GM23338 (cell line): ENCODE data around the gene SRSF12. TPM values are rescaled to one million over a fixed set of nuclear protein-coding genes. Genes with fewer than 3 reads are reported as not detected.

Experiments used
- ATAC-seq: fragments of 200-7000 bp; cut with Tn5 transposase; 3 replicates; pipeline ENCODE4 v1.9.1; 2020
- DNase-seq: peaks from one replicate; pipeline ENCODE4 v3.0.0-alpha.2; 2015; ENCODE audit warnings: low spot score
- H2AFZ ChIP-seq: fragments of 200-600 bp; sonication (generic); 2 replicates; pipeline ENCODE4 v1.8.0; 2016; ENCODE audit warnings: antibody characterized with exemption, mild to moderate bottlenecking, moderate library complexity
- H3F3A ChIP-seq: fragments of 200-600 bp; sonication (generic); replicated peaks from 2 replicates; pipeline ENCODE4 v1.8.0; 2017; ENCODE audit warnings: antibody characterized with exemption, mixed run types, low read depth
- H3K27ac ChIP-seq: fragments of 200-600 bp; sonication (generic); 2 replicates; pipeline ENCODE4 v1.6.1; 2016; ENCODE audit warnings: low read depth
- H3K27me3 ChIP-seq: fragments of 200-600 bp; sonication (generic); 2 replicates; pipeline ENCODE4 v1.8.0; 2016; ENCODE audit warnings: mild to moderate bottlenecking, mixed run types, moderate library complexity; ENCODE audit not compliant: insufficient read depth
- H3K36me3 ChIP-seq: fragments of 200-600 bp; sonication (generic); 2 replicates; pipeline ENCODE4 v1.8.0; 2016; ENCODE audit warnings: mild to moderate bottlenecking; ENCODE audit not compliant: insufficient read depth
- H3K4me1 ChIP-seq: fragments of 200-600 bp; sonication (generic); 2 replicates; pipeline ENCODE4 v1.8.0; 2016; ENCODE audit warnings: mild to moderate bottlenecking, moderate library complexity; ENCODE audit not compliant: insufficient read depth
- H3K4me2 ChIP-seq: fragments of 200-600 bp; sonication (generic); 2 replicates; pipeline ENCODE4 v1.7.1; 2017; ENCODE audit warnings: mixed run types
- H3K4me3 ChIP-seq: fragments of 200-600 bp; sonication (generic); 2 replicates; pipeline ENCODE4 v1.6.1; 2016; ENCODE audit warnings: mixed run types
- H3K79me2 ChIP-seq: fragments of 200-600 bp; sonication (generic); replicated peaks from 2 replicates; pipeline ENCODE4 v1.8.0; 2017; ENCODE audit warnings: mild to moderate bottlenecking; ENCODE audit not compliant: insufficient read depth
- H3K9me2 ChIP-seq: fragments of 200-600 bp; sonication (generic); 2 replicates; pipeline ENCODE4 v1.8.0; 2017; ENCODE audit not compliant: insufficient read depth
- H4K20me1 ChIP-seq: fragments of 200-600 bp; sonication (generic); replicated peaks from 2 replicates; pipeline ENCODE4 v1.8.0; 2017; ENCODE audit warnings: mild to moderate bottlenecking; ENCODE audit not compliant: insufficient read depth
- H3K27ac Mint-ChIP-seq: 2 replicates; pipeline ENCODE4 v1.8.0; 2020; ENCODE audit warnings: inconsistent platforms, mild to moderate bottlenecking, moderate library complexity, mixed read lengths
- H3K27me3 Mint-ChIP-seq: 3 replicates; pipeline ENCODE4 v1.8.0; 2022; ENCODE audit warnings: low read depth, mild to moderate bottlenecking, moderate library complexity, mixed read lengths, inconsistent platforms; ENCODE audit not compliant: insufficient read depth, poor library complexity
- H3K36me3 Mint-ChIP-seq: 3 replicates; pipeline ENCODE4 v1.8.0; 2021; ENCODE audit warnings: low read depth, mild to moderate bottlenecking, inconsistent platforms, moderate library complexity, mixed read lengths
- H3K4me1 Mint-ChIP-seq: 3 replicates; pipeline ENCODE4 v1.8.0; 2020; ENCODE audit warnings: mild to moderate bottlenecking, inconsistent platforms, mixed read lengths
- H3K4me3 Mint-ChIP-seq: 3 replicates; pipeline ENCODE4 v1.8.0; 2021; ENCODE audit warnings: moderate library complexity, mild to moderate bottlenecking, inconsistent platforms, mixed read lengths
- H3K9me3 Mint-ChIP-seq: 3 replicates; pipeline ENCODE4 v1.8.0; 2020; ENCODE audit warnings: moderate library complexity, mild to moderate bottlenecking, inconsistent platforms, mixed read lengths
- CREB1 ChIP-seq: fragments of 250-450 bp; sonication (Bioruptor Pico); IDR thresholded peaks from 2 replicates; pipeline ENCODE4 v1.5.0; 2020; ENCODE audit warnings: low read depth, mild to moderate bottlenecking, moderate library complexity
- CTCF ChIP-seq, 2 experiments: fragments of 200-600 bp in 1 of 2; sonication (generic) in 1 of 2; conservative IDR thresholded peaks; 2 replicates each; pipeline versions ENCODE4 v1.5.1 to v1.6.1; 2016 to 2017; ENCODE audit warnings: antibody characterized with exemption in 2 of 2, low read depth in 2 of 2, mild to moderate bottlenecking in 2 of 2, moderate library complexity in 1 of 2
- EZH2phosphoT487 ChIP-seq: fragments of 200-600 bp; sonication (generic); IDR thresholded peaks from one replicate; pipeline ENCODE4 v1.8.1; 2018; ENCODE audit warnings: antibody characterized with exemption; ENCODE audit not compliant: unreplicated experiment
- REST ChIP-seq: IDR thresholded peaks from one replicate; pipeline ENCODE4 v1.6.1; 2018; ENCODE audit warnings: antibody characterized with exemption; ENCODE audit not compliant: unreplicated experiment
- STAT1 ChIP-seq: IDR thresholded peaks from one replicate; pipeline ENCODE4 v1.6.1; 2016; ENCODE audit warnings: antibody characterized with exemption; ENCODE audit not compliant: unreplicated experiment
- ZNF114 ChIP-seq: fragments of 250-450 bp; sonication (Bioruptor Pico); IDR thresholded peaks from 2 replicates; pipeline ENCODE4 v1.5.0; 2020; ENCODE audit warnings: mild to moderate bottlenecking, moderate library complexity
- ZNF331 ChIP-seq: fragments of 250-450 bp; sonication (Bioruptor Pico); IDR thresholded peaks from 2 replicates; pipeline ENCODE4 v1.5.0; 2020; ENCODE audit warnings: low read depth, mild to moderate bottlenecking, moderate library complexity
- polyA plus RNA-seq: library from polyadenylated mRNA; unstranded; fragments of >200 nt; fragmentation: Nextera tagmentation; extraction: Ambion mirVana; gene quantifications from 2 replicates; pipeline ENCODE4 v1.2.1, GENCODE V29; 2016
- total RNA-seq: library from RNA; depleted of rRNA; stranded (reverse); fragments of >200 nt; shearing (Covaris generic); gene quantifications from 2 replicates; pipeline ENCODE4 v1.2.3, GENCODE V29; 2014
- TF ChIP-seq, protein P1 (sequence below): fragments of 250-450 bp; sonication (Bioruptor Pico); IDR thresholded peaks from 2 replicates; pipeline ENCODE4 v1.5.0; 2020; ENCODE audit warnings: mild to moderate bottlenecking, moderate library complexity

SRSF12 gene
- total and polyA plus RNA-seq, 2 experiments from 2014 or later = 3.6 TPM

DNA sequence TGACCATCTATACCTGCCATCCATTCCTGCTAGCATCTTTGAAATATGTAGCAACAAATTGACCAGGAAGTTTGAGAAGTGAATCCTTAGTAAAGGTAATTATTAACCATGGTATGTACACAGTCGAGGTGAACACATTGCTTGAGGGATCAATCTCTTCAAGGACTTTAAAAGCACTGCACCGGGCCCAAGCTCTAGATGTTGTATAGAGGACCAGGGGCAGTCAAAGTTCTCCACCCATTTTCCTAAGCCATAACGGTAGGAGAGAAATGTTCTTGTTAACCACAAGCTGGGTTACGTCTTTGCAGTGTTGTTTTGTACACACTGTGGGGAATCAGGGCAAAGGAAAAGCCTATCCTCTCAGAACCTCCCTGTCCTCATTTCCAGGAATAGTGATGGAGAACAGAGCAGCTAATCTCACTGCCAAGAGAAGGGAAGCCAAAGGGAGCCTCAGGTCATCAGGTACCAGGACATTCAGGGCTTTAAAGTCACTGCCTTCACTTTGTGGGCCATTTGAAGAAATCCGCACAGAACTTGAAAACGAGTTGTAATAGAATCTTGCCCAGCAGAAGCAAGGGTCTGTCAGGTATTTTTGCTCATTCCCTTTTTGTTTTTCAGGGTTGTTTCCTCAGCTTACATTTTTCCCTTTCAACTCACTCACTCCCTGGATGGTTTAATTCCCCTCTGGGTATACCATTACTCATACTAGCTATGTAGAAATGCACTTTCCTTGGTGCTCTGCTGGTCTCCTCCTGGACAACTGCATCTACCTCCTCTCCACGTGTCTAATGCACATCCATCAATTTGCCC lies 22.7 kb upstream of the SRSF12 start:
- H3K4me3 ChIP-seq = no peak overlapping the region
- no peaks in the 10 kb centered on the region for H3K79me2 ChIP-seq
- no peaks in the 10 kb centered on the region for H3F3A ChIP-seq
- TF ChIP-seq, protein P1, sequence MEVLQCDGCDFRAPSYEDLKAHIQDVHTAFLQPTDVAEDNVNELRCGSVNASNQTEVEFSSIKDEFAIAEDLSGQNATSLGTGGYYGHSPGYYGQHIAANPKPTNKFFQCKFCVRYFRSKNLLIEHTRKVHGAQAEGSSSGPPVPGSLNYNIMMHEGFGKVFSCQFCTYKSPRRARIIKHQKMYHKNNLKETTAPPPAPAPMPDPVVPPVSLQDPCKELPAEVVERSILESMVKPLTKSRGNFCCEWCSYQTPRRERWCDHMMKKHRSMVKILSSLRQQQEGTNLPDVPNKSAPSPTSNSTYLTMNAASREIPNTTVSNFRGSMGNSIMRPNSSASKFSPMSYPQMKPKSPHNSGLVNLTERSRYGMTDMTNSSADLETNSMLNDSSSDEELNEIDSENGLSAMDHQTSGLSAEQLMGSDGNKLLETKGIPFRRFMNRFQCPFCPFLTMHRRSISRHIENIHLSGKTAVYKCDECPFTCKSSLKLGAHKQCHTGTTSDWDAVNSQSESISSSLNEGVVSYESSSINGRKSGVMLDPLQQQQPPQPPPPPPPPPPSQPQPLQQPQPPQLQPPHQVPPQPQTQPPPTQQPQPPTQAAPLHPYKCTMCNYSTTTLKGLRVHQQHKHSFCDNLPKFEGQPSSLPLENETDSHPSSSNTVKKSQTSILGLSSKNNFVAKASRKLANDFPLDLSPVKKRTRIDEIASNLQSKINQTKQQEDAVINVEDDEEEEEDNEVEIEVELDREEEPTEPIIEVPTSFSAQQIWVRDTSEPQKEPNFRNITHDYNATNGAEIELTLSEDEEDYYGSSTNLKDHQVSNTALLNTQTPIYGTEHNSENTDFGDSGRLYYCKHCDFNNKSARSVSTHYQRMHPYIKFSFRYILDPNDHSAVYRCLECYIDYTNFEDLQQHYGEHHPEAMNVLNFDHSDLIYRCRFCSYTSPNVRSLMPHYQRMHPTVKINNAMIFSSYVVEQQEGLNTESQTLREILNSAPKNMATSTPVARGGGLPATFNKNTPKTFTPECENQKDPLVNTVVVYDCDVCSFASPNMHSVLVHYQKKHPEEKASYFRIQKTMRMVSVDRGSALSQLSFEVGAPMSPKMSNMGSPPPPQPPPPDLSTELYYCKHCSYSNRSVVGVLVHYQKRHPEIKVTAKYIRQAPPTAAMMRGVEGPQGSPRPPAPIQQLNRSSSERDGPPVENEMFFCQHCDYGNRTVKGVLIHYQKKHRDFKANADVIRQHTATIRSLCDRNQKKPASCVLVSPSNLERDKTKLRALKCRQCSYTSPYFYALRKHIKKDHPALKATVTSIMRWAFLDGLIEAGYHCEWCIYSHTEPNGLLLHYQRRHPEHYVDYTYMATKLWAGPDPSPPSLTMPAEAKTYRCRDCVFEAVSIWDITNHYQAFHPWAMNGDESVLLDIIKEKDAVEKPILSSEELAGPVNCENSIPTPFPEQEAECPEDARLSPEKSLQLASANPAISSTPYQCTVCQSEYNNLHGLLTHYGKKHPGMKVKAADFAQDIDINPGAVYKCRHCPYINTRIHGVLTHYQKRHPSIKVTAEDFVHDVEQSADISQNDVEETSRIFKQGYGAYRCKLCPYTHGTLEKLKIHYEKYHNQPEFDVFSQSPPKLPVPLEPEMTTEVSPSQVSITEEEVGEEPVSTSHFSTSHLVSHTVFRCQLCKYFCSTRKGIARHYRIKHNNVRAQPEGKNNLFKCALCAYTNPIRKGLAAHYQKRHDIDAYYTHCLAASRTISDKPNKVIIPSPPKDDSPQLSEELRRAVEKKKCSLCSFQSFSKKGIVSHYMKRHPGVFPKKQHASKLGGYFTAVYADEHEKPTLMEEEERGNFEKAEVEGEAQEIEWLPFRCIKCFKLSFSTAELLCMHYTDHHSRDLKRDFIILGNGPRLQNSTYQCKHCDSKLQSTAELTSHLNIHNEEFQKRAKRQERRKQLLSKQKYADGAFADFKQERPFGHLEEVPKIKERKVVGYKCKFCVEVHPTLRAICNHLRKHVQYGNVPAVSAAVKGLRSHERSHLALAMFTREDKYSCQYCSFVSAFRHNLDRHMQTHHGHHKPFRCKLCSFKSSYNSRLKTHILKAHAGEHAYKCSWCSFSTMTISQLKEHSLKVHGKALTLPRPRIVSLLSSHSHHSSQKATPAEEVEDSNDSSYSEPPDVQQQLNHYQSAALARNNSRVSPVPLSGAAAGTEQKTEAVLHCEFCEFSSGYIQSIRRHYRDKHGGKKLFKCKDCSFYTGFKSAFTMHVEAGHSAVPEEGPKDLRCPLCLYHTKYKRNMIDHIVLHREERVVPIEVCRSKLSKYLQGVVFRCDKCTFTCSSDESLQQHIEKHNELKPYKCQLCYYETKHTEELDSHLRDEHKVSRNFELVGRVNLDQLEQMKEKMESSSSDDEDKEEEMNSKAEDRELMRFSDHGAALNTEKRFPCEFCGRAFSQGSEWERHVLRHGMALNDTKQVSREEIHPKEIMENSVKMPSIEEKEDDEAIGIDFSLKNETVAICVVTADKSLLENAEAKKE = no peak
- TF ChIP-seq CTCF (conservative IDR thresholded peaks at IDR 0.05; ENCODE audit: low read depth in 2 of 2) = no peak
- TF ChIP-seq ZNF331 (CRISPR knock-in tag) = no peak
- TF ChIP-seq EZH2phosphoT487 = no peak
- TF ChIP-seq REST = no peak
- no peak for TF ChIP-seq ZNF114 (CRISPR knock-in tag)
- no peak for TF ChIP-seq STAT1
- no peak for TF ChIP-seq CREB1
- H3K4me1 ChIP-seq = peaks cover 8% of the 10 kb centered on the region
- H3K27me3 ChIP-seq = peaks cover 96% of the 10 kb centered on the region
- no peak overlapping the region for H2AFZ ChIP-seq
- Mint-ChIP-seq H3K9me3 (no peaks in the 10 kb centered on the region), H3K4me1 (peaks cover 5% of the 10 kb centered on the region), H3K27me3 (peaks cover 12% of the 10 kb centered on the region), H3K4me3 (no peak overlapping the region), H3K36me3 (no peaks in the 10 kb centered on the region), H3K27ac (no peak overlapping the region)
- no peak overlapping the region for H3K27ac ChIP-seq
- no peak for DNase-seq
- no peak overlapping the region for H3K4me2 ChIP-seq
- no peaks in the 10 kb centered on the region for H3K36me3 ChIP-seq
- H3K9me2 ChIP-seq = no peaks in the 10 kb centered on the region
- ATAC-seq = no peak
- H4K20me1 ChIP-seq = peaks cover 7% of the 10 kb centered on the region
